MG63 (cell line): ENCODE measurements around the gene SCART1. TPM values are rescaled to one million over a fixed set of nuclear protein-coding genes. Genes with fewer than 3 reads are reported as not detected.
"Not testable (repeated sequence)": the region's sequence is repeated elsewhere in the genome, so short reads cannot be mapped to it uniquely, and the experiment has no call there.

ENCODE experiments used
- DNase-seq: peaks from one replicate; pipeline ENCODE4 v3.0.0-alpha.2; 2020
- H3K27me3 ChIP-seq: fragments of 250-450 bp; sonication (Bioruptor Pico); 2 replicates; pipeline ENCODE4 v1.5.1; 2020; ENCODE audit warnings: mild to moderate bottlenecking, moderate library complexity
- H3K36me3 ChIP-seq: fragments of 250-450 bp; sonication (Bioruptor Pico); 2 replicates; pipeline ENCODE4 v1.5.1; 2020; ENCODE audit warnings: mild to moderate bottlenecking, moderate library complexity
- H3K4me3 ChIP-seq: fragments of 250-450 bp; sonication (Bioruptor Pico); 2 replicates; pipeline ENCODE4 v1.5.1; 2020; ENCODE audit warnings: mild to moderate bottlenecking, moderate library complexity
- H3K9me3 ChIP-seq: fragments of 250-450 bp; sonication (Bioruptor Pico); 2 replicates; pipeline ENCODE4 v1.5.1; 2020; ENCODE audit warnings: mild to moderate bottlenecking, moderate library complexity
- total RNA-seq: library from RNA; depleted of rRNA; stranded (reverse); fragments of >200 nt; shearing (Covaris generic); gene quantifications from 2 replicates; pipeline ENCODE4 v1.2.3, GENCODE V29; 2014; ENCODE audit warnings: low replicate concordance

Gene SCART1
- total RNA-seq, 1 experiment from 2014 or later = 1.5 TPM

DNA sequence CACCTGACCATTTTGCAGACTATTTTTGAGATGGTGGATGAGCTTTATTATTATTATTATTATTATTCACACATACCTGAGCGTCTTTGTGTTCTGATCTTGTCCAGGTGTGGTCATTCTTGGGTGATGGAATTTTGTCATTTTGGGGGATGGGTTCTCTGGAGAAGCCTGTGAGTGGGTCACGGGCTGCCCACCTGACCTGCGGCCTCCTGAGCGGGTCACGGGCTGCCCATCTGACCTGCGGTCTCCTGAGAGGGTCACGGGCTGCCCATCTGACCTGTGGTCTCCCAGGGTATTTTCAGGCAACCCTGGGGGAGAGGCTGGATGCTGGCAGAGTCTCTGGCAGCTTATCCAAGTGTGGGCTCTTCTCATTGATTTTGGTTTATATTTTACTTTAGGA is 7.3 kb downstream of the SCART1 start:
- Histone ChIP-seq H3K4me3 (no peak overlapping the region), H3K9me3 (no peaks in the 10 kb centered on the region)
- no peak for DNase-seq

DNA sequence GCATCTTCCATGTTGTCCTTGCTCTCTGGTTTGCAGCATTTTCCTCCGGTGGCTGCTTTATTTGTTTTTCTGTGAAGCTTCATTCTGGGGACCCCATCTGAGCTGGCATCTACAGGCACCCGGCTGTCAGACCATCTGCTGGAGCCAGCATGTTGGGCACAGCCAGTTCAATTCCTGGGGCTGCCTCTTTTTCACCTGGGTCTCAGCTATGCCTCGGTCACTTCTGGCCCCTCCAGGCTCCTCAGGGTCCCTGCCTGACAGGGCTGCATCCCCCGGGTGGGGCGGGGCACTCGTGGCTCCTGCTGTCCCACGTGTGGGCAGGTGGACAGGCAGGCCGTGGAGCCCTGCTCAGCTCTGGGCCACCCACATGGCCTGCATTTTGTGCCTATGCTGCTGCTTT is 8.1 kb downstream of the SCART1 start:
- H3K36me3 ChIP-seq = no peaks in the 10 kb centered on the region
- H3K9me3 ChIP-seq = no peaks in the 10 kb centered on the region
- H3K27me3 ChIP-seq = no peaks in the 10 kb centered on the region
- no peak for DNase-seq
- no peak overlapping the region for H3K4me3 ChIP-seq

More for the DNA sequence above, 7.3 kb downstream of the SCART1 start:
- Histone ChIP-seq H3K27me3 (no peaks in the 10 kb centered on the region), H3K36me3 (no peaks in the 10 kb centered on the region)

DNA sequence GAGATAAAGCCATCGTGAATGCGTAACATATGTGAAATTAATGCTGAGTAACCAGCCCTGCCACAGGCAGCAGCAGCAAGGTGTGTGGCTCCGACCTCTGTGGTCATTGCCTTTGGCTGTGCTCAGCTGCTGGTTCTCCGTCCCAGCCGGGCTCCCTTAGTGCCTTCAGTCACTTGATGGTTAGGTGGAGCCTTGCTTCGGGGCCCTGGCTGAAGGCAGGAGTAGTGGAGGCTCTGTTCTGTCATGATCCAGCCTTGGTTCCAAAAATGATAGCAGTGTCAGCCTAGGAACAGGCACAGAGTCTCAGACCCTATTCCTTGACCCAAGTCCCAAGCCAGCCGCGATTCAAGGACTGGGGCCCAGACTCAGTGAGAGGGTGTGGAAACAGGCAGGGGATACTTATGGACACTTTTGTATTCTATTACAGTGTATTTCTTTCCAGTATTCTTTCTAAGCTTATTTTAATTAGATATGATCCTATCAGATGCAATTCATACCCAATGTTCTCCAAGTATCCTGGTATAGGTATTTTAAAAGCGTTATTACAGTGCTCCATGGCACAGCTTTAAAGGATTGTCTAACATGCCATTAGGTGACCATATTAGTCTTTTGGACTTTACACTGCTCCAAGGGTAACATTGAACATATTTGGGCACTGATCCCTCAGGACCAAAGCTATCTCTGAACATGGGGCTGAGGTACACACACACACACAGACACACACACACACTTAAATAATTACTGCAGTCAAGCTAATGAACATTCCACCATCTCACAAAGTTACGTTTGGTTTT is 9.0 kb downstream of the SCART1 start:
- DNase-seq = no peak
- no peaks in the 10 kb centered on the region for H3K27me3 ChIP-seq
- no peak overlapping the region for H3K4me3 ChIP-seq
- H3K36me3 ChIP-seq = no peaks in the 10 kb centered on the region
- H3K9me3 ChIP-seq = no peaks in the 10 kb centered on the region

DNA sequence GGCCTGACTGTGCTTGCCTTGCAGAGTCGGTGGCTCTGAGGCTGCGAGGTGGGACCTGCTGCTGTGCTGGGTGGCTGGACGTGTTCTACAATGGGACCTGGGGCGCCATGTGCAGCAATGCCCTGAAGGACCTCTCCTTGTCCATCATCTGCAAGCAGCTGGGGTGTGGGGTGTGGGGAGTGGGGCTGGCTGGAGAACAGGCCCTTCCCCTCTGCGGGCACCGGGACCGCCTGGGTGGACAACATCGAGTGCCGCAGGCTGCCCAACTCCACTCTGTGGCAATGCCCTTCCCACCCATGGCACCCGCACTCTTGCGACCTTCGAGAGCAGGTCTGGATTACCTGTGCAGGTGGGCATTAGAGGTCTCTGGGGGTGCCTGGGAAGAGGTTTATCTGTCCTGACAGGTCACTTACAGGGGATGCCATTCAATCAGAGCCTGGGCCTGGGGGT is 10.9 kb downstream of the SCART1 start:
- Histone ChIP-seq H3K36me3 (no peaks in the 10 kb centered on the region), H3K4me3 (no peak overlapping the region), H3K27me3 (no peaks in the 10 kb centered on the region), H3K9me3 (no peaks in the 10 kb centered on the region)
- DNase-seq = no peak

DNA sequence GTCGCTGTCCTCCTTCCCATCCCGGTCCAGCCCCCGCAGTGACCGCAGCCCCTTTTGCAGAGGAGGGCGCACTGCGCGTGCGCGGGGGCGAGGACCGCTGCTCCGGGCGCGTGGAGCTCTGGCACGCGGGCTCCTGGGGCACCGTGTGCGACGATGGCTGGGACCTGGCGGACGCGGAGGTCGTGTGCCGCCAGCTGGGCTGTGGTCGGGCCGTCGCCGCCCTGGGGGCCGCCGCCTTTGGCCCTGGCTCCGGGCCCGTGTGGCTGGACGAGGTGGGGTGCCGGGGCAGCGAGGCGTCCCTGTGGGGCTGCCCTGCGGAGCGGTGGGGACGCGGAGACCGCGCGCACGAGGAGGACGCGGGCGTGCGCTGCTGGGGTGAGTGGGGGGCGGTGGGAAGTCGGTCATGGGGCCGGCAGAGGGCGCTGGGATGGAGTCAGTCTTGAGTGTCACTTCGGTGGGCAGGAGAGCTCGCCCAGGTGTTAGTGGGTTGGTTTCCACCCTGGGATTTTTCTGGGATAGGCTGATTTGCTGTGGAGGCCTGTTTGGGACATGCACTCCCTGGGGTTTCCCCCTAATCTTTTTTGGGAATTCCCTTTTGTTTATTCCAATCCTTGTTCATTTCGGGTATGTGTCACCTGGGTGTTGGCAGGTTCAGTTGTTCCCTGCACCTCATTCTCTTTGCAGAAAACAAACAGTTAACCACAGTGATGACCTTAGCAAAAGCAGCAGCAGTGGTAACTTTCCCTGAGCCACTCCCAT is 11.6 kb downstream of the SCART1 start:
- Histone ChIP-seq H3K36me3 (no peaks in the 10 kb centered on the region), H3K4me3 (no peak overlapping the region), H3K9me3 (no peaks in the 10 kb centered on the region), H3K27me3 (no peaks in the 10 kb centered on the region)
- DNase-seq = no peak

DNA sequence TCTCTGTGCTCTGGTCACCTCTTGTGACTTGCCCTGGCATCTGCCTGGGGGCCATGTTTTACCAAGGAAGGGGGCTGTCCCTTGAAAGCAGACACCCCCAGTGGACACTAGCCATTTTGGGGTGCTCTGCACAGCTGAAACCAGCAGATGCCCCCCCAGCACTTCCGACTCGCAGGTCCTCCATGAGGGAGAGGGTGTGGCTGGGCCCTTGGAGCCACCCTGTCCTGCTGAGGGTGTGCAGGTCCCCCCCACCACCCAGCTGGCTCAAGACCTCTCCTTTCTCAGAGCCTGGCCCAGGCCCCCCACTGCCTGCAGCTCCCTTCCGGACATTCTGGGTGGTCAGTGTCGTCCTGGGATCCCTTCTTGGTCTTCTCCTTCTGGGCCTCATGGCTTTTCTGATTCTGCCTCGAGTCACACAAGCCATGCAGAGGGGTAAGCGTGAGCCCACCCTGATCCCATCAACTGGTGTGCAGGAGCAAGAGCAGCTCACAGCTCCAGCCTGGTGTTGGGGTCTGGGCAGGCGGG is 12.3 kb downstream of the SCART1 start:
- H3K9me3 ChIP-seq = no peaks in the 10 kb centered on the region
- H3K4me3 ChIP-seq = no peak overlapping the region
- H3K36me3 ChIP-seq = no peaks in the 10 kb centered on the region
- no peaks in the 10 kb centered on the region for H3K27me3 ChIP-seq
- no peak for DNase-seq

DNA sequence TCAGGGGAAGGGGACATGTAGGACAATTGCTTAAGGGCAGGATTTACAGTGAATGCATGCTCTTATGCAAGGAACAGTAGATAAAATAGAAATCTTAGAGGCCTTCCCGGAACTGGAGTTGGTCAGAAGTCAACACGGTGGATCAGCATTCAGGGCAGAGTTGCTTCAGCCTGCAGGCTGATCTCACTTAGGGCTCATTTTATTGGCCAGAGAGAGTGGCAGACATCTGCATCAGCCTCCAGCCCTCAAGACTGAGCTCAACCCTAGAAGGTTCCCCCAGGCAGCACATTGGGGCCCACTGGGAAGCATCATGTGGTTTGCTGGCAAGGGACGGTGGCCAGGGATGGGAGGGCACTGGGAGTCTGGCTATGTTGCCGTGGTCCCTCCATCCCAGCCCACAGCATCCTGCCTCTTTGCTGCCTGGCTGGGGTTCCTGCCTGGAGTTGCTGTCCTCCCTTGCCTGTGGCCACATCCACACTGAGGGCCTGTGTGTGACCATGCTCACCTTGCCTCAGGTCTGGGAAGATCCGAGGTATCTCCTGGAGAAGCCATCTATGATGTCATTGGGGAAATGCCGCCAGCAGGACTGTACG is 13.0 kb downstream of the SCART1 start:
- no peaks in the 10 kb centered on the region for H3K27me3 ChIP-seq
- H3K36me3 ChIP-seq = no peaks in the 10 kb centered on the region
- no peak for DNase-seq
- H3K4me3 ChIP-seq = no peak overlapping the region
- H3K9me3 ChIP-seq = no peaks in the 10 kb centered on the region

DNA sequence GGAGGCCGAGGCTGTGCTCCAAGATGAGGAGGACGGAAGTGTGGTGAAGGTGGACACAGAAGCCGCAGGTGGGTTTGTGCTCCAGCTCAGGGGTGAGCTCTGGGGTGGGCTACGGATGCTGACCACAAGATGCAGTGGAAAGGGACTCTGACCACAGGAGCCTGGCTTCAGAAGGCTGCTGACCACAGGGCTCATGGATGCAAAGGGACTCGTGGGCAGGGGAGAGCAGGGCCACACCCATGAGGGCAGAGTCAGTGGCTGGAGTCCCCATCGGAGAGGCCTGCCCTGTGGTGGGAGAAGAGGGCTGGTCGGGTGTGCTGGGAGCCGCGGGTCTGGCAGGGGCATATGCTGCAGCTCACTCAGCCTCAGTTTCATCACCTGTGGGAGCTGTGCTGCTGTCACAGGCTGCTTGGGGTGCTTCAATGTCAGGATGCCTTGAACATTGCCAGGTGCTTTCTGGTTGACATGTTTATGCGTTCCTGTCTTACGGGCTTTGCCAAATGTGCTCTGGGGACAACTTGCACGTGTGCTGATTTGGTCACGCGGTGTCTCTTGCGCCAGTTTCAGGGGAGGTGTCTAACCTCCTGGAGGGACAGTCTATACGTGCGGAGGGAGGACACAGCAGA is 13.7 kb downstream of the SCART1 start:
- Histone ChIP-seq H3K9me3 (no peaks in the 10 kb centered on the region), H3K36me3 (no peaks in the 10 kb centered on the region), H3K4me3 (no peak overlapping the region), H3K27me3 (no peaks in the 10 kb centered on the region)
- DNase-seq = no peak

DNA sequence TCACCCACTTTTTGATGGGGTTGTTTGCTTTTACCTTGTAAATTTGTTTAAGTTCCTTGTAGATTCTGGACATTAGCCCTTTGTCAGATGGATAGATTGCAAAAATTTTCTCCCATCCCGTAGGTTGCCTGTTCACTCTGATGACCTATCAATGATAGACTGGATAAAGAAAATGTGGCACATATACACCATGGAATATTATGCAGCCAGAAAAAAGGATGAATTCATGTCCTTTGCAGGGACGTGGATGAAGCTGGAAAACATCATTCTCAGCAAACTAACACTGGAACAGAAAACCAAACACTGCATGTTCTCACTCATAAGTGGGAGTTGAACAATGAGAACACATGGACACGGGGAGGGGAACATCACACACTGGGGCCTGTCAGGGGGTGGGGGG is 15.5 kb downstream of the SCART1 start:
- H3K27me3 ChIP-seq, H3K36me3 ChIP-seq, H3K4me3 ChIP-seq, DNase-seq, H3K9me3 ChIP-seq: not testable (repeated sequence)

DNA sequence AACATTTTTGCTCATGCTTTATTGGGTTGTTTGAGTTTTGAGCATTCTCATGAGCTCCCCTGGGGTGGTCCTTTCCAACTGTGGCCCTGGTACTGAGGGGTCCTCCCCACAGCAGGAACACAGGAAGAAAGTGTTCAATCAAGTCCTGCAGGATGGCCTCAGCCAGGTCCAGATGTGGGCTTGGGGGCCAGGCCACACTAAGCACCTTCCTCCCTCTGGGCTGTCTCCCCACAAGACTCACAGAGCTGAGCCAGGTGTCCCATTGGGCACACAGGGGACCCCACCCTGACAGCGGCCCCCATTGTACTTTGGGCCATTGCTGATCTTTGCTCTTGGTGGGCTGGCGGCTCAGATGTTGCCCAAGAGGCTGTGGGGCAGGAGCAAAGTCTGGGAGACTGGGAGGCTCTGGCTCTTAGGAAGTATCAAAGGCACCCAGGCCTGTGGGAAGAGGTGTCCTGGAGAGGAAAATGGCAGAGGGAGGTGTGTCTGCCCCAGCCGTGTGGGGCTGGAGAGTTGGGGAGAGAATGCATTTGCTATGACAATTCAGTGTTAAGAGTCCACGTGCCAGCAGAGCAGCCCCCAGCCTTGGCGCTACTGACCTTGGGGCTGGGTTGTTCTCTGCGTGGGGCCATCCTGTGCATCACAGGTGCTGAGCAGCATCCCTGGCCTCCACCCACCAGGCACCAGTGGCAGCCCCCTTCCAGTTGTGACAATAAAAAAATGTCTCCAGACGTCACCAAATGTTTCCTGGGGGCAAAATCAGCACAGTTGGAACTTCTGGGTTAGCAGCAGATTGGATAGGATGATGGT is 17.8 kb downstream of the SCART1 start:
- no peak for DNase-seq
- H3K27me3 ChIP-seq = no peaks in the 10 kb centered on the region

DNA sequence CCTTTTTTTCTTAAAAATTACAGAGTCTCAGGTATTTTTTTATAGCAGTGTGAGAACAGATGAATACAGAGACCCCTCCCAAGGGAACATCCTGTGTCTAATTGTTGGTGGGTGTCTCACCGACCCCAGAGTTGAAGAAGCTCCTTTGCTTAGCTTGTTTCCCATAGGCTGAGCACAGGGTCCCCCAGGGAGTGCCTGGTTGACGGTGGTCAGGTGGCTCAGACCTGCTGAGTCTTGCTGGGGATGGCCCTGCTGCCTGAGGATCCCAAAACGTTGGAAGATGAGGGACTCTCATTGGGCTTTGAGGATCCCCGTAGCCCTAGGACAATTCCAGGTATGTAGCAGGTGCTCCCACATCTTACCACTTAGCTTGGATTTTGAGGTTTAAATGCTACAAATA is 19.5 kb downstream of the SCART1 start:
- DNase-seq = no peak
- Histone ChIP-seq H3K36me3 (no peaks in the 10 kb centered on the region), H3K9me3 (no peaks in the 10 kb centered on the region), H3K4me3 (no peak overlapping the region), H3K27me3 (no peaks in the 10 kb centered on the region)

More for the DNA sequence above, 17.8 kb downstream of the SCART1 start:
- Histone ChIP-seq H3K36me3 (no peaks in the 10 kb centered on the region), H3K9me3 (no peaks in the 10 kb centered on the region), H3K4me3 (no peak overlapping the region)

DNA sequence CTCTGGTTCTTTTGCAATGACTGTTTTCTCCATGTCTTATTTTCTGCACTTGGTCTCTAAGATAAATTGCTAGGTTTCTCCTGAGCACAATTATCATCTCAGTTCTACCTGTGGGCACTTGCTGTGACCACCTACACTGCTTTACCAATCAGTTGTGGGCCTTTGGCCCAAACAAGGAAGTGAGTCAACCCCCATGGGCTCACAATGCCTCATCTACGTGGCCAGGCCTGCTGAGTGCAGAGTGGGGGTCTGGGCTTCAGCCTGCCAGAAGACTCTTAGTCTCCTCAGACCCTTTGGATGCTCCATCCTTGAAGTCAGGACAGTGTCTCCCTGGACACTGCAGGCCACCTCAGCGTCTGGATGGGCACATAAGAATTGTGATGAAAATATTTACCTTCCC is 20.3 kb downstream of the SCART1 start:
- Histone ChIP-seq H3K4me3 (no peak overlapping the region), H3K27me3 (no peaks in the 10 kb centered on the region), H3K9me3 (no peaks in the 10 kb centered on the region), H3K36me3 (no peaks in the 10 kb centered on the region)
- DNase-seq = no peak

DNA sequence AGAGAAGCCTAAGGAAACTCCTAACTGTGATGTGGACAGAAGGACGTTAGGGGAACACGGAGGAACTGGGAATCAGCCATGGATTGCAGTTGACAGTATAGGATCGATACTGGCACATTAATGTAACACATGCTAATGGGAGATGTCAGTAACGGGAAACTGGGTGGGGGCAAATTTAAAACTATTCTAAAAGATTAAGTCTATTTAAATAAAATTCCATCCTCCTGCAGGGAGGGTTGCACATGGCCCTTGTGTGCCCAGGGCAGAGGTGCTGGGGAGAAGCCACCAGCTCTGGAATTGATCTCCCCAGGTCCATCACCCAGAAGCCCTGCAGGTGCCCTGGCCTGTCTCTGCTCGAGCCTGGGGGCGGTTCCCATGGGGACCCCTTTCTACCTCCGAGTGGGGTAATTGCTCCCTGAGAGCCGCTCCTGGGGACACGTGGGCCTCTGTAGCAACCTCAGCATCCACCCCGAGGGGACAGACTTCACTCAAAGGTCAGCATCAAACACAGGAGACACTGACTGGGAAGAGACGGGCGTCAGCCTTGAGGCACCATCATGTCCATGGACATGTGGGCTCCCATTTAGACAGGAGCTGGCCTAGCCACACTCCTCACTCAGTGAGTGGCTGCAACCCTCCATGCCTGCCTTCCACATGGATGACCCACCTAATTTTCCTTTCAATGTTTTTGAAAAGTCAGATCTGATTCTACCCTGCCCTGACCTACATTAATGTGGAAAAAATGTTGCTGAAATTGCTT is 21.1 kb downstream of the SCART1 start:
- no peak overlapping the region for H3K4me3 ChIP-seq
- no peak for DNase-seq

DNA sequence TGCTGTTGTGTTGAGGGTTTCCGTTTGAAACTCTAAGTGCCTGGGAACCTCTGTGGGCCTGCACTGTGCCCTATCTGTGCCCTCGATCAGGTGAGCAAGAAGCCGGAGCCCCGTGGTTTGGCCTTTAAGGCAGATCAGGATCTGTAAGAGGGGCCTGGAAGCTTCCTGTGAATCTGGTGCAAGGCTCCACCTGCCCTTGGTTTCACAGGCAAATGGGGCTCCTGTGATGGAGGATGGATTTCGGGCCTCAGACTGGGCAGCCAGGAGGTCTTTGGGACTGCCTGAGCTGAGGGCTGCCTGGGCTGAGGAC is 21.6 kb downstream of the SCART1 start:
- no peak for DNase-seq
- H3K4me3 ChIP-seq = no peak overlapping the region
- H3K27me3 ChIP-seq = no peaks in the 10 kb centered on the region
- H3K36me3 ChIP-seq = no peaks in the 10 kb centered on the region
- no peaks in the 10 kb centered on the region for H3K9me3 ChIP-seq

More for the DNA sequence above, 21.1 kb downstream of the SCART1 start:
- H3K27me3 ChIP-seq = no peaks in the 10 kb centered on the region
- H3K36me3 ChIP-seq = no peaks in the 10 kb centered on the region
- no peaks in the 10 kb centered on the region for H3K9me3 ChIP-seq

DNA sequence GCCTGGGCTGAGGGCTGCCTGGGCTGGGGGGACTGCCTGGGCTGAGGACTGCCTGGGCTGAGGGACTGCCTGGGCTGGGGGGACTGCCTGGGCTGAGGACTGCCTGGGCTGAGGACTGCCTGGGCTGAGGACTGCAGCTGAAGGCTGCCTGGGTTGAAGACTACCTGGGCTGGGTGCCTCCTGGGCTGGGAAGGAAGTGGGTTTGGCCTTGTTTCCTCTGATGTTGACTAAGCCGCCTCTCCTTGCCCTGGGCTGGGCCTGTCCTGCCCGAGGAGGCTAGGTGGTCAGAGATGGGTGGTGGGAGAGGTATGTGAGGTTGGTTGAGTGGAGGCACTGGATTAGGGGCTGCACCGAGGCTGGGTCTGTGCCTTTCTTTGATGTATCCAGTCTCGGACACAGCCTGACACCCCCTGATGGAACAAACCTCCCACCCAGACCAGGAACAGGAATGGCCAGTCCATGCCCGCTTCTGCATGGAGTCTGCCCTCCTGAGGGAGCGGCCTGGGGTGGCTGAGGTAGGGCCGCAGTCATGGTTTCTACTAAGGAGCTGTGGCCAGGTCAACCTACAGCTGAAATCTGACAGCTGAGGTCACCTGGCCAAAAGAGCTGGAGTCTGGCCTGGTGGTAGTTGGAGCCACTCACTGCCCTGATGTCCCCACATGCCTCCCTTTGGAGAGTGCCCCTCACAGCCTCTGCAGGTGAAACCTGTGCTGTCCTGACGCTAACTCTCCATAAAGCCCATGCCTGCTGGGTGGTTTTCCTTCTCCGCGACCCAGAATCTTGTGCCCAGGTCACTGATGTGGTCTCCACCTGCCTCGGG is 22.3 kb downstream of the SCART1 start:
- H3K27me3 ChIP-seq = no peaks in the 10 kb centered on the region
- no peak overlapping the region for H3K4me3 ChIP-seq
- no peaks in the 10 kb centered on the region for H3K9me3 ChIP-seq
- H3K36me3 ChIP-seq = no peaks in the 10 kb centered on the region
- DNase-seq = no peak
